Stimulated activated CD4-positive, alpha-beta T cell treated with anti-CD3 and anti-CD28 coated beads, Interleukin-1b, Interleukin-23, amount 100 ng/mL, for 48 hours (primary cell): ENCODE measurements around the gene MXD3.
"Not testable (repeated sequence)": the region's sequence is repeated elsewhere in the genome, so short reads cannot be mapped to it uniquely, and the experiment has no call there.

ENCODE experiments used
- DNase-seq: peaks from one replicate; pipeline ENCODE4 v3.0.0-alpha.2; 2020

Gene MXD3

GRCh38 chr5:177311723-177312648 lies at the start of gene MXD3:
Gene MXD3, minus strand, starts transcription at chr5:177311898. Its CDS starts 68 bp downstream, at chr5:177311830.
- DNase-seq = peak; percentile 98

DNA sequence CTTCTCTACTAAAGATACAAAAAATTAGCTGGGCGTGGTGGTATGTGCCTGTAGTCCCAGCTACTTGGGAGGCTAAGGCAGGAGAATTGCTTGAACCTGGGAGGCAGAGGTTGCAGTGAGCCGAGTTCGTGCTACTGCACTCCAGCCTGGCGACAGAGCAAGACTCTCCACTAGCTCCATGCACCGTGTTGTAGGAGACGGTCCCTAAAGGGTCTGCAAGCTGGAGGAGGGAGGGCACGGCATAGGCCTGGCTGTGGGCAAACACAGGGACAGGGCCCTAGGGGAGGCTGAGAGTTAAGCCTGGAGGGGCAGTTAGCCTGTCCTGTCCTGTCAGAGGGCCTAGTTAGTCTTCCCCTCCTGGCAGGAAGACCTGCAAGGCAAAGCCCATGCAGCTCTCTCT lies 49.0 kb upstream of the MXD3 start:
- not testable (repeated sequence) for DNase-seq

- no peak for DNase-seq
Observed at GRCh38 chr5:177359860-177360259, 48.2 kb upstream of the MXD3 start.

GRCh38 chr5:177359451-177359851 lies 47.8 kb upstream of the MXD3 start:
- no peak for DNase-seq

DNA sequence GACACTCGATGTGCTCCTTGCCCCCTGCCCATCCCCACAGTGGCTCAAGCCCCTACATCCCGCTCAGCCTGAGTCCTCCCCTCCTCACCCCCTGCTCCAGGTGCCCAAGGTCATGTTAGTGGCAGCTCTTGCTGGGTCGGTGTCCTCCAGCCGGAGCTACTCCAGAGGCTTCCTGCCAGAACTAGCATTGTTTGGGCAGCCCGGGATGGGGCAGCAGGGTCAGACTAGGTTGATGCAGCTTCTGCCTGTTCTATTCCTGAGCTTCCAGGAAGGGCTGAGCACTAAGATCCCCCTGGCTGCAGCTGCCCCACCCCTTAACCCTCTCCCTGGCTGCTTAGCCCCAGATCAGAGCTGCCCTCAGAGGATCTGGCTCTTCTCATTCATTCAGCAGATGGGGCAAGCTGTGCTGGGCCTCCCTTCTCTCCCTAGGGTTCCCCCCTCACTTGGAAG lies 46.7 kb upstream of the MXD3 start:
- DNase-seq = no peak

DNA sequence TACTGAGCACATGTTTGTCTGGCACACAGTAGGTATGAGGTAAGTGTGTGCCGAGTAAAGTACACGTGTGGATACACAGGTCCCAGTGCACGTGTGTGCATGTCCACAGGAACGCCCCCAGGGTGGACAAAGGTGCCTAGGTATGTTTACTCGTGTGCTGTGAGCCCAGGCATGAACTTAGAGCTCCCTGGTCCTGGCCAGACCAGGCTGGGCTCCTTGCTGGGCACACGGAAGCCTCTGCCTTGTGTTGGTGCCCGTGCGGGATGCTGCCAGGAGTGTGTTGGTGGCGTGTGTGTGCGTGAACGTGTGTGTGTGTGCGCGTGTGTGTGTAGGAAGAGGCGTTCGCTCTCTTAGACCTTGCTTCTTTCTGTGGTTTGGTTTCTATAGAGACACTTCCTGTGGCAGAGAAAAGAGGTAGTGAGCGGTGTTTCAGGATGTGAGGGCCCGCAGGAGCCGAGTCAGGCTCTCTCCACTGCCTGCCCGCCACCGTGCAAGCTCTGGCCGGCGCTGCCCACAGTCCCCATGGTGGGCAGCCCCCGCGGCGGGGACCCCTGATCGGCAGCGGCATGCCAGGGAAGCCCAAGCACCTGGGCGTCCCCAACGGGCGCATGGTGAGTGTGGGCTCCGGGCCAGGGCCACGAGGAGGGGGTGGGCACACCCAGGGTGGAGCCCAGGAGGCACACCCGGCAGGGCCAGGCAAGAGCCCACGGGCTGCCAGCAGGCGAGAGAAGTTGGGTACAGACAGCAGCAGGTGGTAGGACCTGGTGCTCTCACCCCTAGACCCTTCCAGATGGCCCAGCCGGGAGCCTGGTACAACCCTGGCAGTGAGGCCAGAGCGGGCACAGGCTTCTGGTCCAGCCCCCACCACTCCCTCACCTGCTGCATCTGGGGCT lies 46.0 kb upstream of the MXD3 start, which contains the start of gene RGS14:
Gene RGS14, plus strand, starts transcription at position 466 of the 893 bp plus-strand sequence. Its CDS starts 101 bp downstream, at position 567.
- peak; percentile 56 for DNase-seq

- DNase-seq = no peak
Observed at GRCh38 chr5:177357146-177357458, 45.4 kb upstream of the MXD3 start.

- no peak for DNase-seq
Observed at GRCh38 chr5:177356746-177357145, 45.0 kb upstream of the MXD3 start.

- no peak for DNase-seq
Observed at GRCh38 chr5:177355868-177356168, 44.1 kb upstream of the MXD3 start.

GRCh38 chr5:177355162-177355867 lies 43.6 kb upstream of the MXD3 start:
- no peak for DNase-seq

- no peak for DNase-seq
Observed at GRCh38 chr5:177354711-177355110, 43.0 kb upstream of the MXD3 start.

DNA sequence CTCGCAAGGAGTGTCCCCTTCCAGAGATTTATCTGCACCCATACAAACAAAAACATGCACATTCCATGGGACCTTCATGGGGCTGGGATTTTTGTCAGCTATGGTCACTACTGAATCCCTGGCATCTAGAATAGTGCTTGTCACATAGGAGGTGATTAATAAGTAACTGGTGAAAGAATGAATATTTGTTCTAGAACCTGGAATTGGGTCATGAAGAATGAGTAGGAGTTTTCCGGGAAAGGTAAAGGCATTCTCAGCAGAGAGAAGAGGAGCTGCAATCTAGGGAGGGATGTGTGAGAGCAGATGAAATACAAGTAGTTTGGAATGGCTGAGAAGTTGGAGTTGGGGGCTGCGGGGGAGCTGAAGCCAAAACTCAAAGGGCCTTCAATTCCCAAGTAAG lies 42.6 kb upstream of the MXD3 start:
- no peak for DNase-seq

DNA sequence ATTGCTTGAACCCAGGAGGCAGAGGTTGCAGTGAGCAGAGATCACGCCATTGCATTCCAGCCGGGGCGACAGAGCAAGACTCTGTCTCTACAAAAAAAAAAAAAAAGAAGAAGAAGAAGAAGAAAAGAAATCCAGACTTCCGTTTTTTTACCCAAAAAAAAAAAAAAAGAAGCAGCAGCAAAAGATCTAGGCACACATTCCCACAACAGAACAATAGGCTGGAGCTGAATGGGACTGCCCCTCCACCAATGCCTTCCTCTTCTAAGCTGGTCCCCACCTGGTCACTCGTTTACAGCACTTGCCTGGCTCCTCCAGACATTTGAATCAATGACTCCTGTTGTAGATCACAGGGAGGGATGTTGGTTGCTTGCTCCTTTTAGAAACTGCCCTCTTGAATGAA lies 41.4 kb upstream of the MXD3 start:
- DNase-seq = no peak

DNA sequence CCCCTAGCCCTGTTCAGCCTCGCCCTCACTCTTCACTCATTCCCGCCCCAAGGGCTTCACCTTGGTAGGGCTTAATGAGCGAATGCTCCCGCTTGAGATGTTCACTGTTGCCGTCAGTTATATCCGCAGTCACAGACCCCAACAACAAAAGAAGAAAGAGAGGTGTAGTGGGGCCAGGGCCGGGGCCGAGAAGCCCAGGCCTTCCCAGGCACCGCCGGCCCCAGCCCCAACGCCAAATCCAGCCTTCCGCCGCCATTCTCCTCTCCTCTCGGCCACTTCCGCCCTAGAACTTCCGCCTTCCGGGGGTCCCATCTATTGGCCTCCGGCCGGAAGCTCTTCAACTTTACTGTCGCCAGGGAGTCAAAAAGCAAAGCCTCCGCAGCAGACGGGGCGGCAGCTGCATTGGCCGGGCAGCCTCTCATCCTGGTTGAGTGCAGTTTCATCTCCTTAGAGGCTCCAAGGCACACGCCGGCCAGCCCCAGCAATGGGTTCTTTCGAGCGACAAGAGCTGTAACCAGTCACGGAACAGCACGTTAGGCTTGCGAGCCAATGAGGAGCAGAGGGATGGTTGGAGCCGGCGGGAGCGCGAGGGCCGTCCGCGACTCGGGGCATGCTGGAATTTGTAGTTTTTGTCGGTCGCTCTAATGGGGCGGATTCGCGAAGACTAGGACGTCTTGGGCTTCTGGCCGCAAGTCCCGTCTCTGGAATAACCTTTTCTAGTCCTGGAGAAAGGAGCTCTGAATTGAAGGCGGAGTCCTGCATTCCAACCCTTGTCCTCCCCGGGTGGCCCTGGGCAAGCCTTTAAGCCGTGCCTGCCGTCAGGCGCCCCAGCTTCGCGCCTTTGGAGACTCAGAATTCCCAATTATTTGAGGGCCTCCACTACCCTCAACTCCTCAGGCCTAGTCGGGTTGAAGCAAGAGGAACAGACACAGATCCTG lies 40.0 kb upstream of the MXD3 start, which contains the start of gene LMAN2:
Gene LMAN2, minus strand, starts transcription at position 277 of the 938 bp plus-strand sequence. Its CDS starts 21 bp downstream, at position 256.
- peak; percentile 92 for DNase-seq

DNA sequence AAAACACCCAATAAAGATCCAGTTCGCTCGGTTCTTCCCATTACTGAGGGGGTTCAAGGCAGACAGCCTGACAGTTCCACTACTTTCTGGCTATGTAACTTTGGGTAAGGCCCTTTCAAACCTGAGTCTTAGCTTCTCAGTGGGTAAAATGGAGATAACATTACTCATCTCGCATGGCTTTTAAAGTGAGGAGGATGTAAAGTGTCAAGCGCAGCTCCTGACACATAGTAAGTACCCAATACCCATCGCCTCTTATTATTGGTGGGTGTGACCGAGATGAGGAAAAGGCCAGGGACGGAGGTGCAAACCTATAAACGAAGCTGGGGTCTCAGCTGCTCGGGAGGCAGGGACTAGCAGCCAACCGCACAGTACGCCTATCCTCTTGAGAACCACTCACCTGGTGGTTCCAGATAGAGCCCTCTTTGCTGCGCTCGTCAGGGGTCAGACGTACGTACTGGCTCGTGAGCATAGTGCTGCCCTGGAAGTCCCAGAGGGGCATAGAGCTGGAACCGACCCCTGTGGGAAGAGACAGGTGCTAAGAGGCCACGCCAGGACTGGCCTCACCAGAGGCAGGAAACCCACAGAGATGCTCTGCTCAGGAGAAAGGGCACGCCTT lies 39.2 kb upstream of the MXD3 start:
- no peak for DNase-seq

- no peak for DNase-seq
Observed at GRCh38 chr5:177349762-177350161, 38.1 kb upstream of the MXD3 start.

- no peak for DNase-seq
Observed at GRCh38 chr5:177349362-177349647, 37.6 kb upstream of the MXD3 start.

DNA sequence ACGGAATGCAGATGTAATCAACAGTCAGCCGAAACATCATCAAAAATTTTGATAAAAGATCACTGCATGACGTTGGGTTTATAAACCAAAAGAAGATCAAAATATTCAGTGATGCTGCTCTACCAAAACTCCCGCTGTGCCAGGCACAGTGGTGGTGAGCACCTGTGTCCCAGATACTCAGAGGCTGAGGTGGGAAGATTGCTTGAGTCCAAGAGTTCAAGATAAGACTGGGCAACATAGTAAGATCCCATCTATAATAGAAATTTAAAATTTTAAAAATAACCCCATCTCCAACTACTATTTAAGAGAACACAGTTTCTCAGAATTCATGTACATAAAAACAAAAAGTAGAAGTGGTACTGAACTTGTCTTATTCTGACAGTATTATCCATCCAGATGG lies 36.0 kb upstream of the MXD3 start:
- no peak for DNase-seq

GRCh38 chr5:177346820-177347219 lies 35.1 kb upstream of the MXD3 start:
- DNase-seq = no peak

DNA sequence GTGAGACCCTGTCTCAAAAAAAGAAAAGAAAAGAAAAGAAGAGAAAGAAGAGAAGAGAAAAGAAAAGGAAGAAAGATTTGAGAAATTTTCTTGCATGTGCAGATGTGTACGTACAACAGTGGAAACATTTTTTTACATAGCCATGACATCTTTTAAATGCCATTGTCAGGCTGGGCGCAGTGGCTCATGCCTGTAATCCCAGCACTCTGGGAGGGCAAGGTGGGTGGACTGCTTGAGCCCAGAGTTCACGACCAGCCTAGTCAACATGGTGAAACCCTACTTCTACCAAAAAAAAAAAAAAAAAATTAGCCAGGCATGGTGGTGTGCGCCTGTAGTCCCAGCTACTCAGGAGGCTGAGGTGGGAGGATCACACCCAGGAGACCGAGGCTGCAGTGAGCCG lies 33.2 kb upstream of the MXD3 start:
- DNase-seq = no peak

GRCh38 chr5:177343777-177344176 lies 32.1 kb upstream of the MXD3 start:
- DNase-seq = no peak

- not testable (repeated sequence) for DNase-seq
Observed at GRCh38 chr5:177343000-177343399, 31.3 kb upstream of the MXD3 start.
